Measurements from ENCODE around the gene PGAP3.

GRCh38 chr17:39643271-39643670 lies 44.6 kb downstream of the PGAP3 start:
- TF ChIP-seq CTCF (IDR thresholded peaks at IDR 0.05; ENCODE audit: low read length) (no peak), EZH2 (IDR thresholded peaks at IDR 0.05; ENCODE audit: borderline replicate concordance, low read length) (no peak)
